ENCODE results near the gene PRR30.

- TF ChIP-seq CTCF (IDR thresholded peaks at IDR 0.05) (no peak), POLR2A (IDR thresholded peaks at IDR 0.05) (no peak)
Observed at GRCh38 chr2:27139310-27139709, at the start of gene PRR30.

Data from thyroid gland (tissue), 4 donors.